ENCODE data around the gene ZG16. TPM values are rescaled to one million over a fixed set of nuclear protein-coding genes. Genes with fewer than 3 reads are reported as not detected.
A peak's percentile ranks its signal among the peaks of the same experiment; 100 is the strongest.

ZG16 gene
- total RNA-seq, 2 experiments from 2014 or later = not detected

- Histone ChIP-seq H3K79me2 (ENCODE audit: insufficient read depth, low read depth, low read length) (peaks cover 15% of the 10 kb centered on the region; the same call in 1 of the 2 replicates), H2AFZ (ENCODE audit: low read length) (no peak overlapping the region), H3K36me3 (ENCODE audit: insufficient read depth, low read length) (peaks cover 78% of the 10 kb centered on the region), H3K27ac (ENCODE audit: low read depth, low read length, poor library complexity, severe bottlenecking) (peak overlapping the region; percentile 88), H3K9me2 (ENCODE audit: insufficient read depth, low read length) (no peaks in the 10 kb centered on the region), H4K20me1 (ENCODE audit: insufficient read depth, low read length) (peaks cover 10% of the 10 kb centered on the region), H3K4me2 (ENCODE audit: low read length) (peak overlapping the region; percentile 91), H3K9me3 (ENCODE audit: low read length) (no peaks in the 10 kb centered on the region), H3K4me3 (ENCODE audit: low read depth, low read length, poor library complexity, severe bottlenecking) (peak overlapping the region; percentile 71), H3K4me1 (ENCODE audit: insufficient read depth, low read length, poor library complexity, severe bottlenecking) (peaks cover 46% of the 10 kb centered on the region)
- intact Hi-C loops (cut with micrococcal nuclease; ENCODE audit: unreplicated experiment) = loop anchor here (1.0 to 5.0 kb wide), 3 partner anchors 14 to 193 kb away; partner anchors contain the start of genes CDIPT, HIRIP3, INO80E and KIF22
- TF ChIP-seq CTCF (conservative IDR thresholded peaks at IDR 0.05; ENCODE audit: low read length) (no peak), EZH2phosphoT487 (IDR thresholded peaks at IDR 0.05; ENCODE audit: borderline replicate concordance, low read depth, low read length) (no peak)
- CTCF ChIA-PET (ENCODE audit: unreplicated experiment) = interaction anchor here (0.8 to 1.1 kb wide), 2 partner anchors 11 kb away, joined by 3 read pairs; partner anchors contain the start of gene PAGR1
- BruUV-seq (replicated peaks) = TSS peak; percentile 82
- POLR2A ChIA-PET = interaction anchor here (0.7 to 2.5 kb wide), 8 partner anchors 11 to 104 kb away, joined by 3 to 19 read pairs (median 4); partner anchors contain the start of genes KIF22 and PAGR1
- DNase-seq (ENCODE audit: low spot score) = peak; percentile 53
Observed at GRCh38 chr16:29804455-29805231, 26.6 kb downstream of the ZG16 start.

GRCh38 chr16:29805232-29806098 lies 27.4 kb downstream of the ZG16 start:
- BruUV-seq (replicated peaks) = no TSS peak

More at GRCh38 chr16:29805232-29806098, 27.4 kb downstream of the ZG16 start:
- Histone ChIP-seq H3K9me2 (ENCODE audit: insufficient read depth, low read length) (no peaks in the 10 kb centered on the region), H2AFZ (ENCODE audit: low read length) (no peak overlapping the region), H3K27ac (ENCODE audit: low read depth, low read length, poor library complexity, severe bottlenecking) (peak overlapping the region; percentile 88), H3K79me2 (ENCODE audit: insufficient read depth, low read depth, low read length) (peaks cover 15% of the 10 kb centered on the region; the same call in 1 of the 2 replicates), H3K36me3 (ENCODE audit: insufficient read depth, low read length) (peaks cover 80% of the 10 kb centered on the region), H3K4me1 (ENCODE audit: insufficient read depth, low read length, poor library complexity, severe bottlenecking) (peaks cover 54% of the 10 kb centered on the region), H3K9me3 (ENCODE audit: low read length) (no peaks in the 10 kb centered on the region), H3K4me2 (ENCODE audit: low read length) (peak overlapping the region; percentile 91), H4K20me1 (ENCODE audit: insufficient read depth, low read length) (peaks cover 15% of the 10 kb centered on the region), H3K4me3 (ENCODE audit: low read depth, low read length, poor library complexity, severe bottlenecking) (peak overlapping the region; percentile 71)
- intact Hi-C loops (cut with micrococcal nuclease; ENCODE audit: unreplicated experiment) = loop anchor here (1.0 to 5.0 kb wide), 4 partner anchors 15 to 192 kb away; partner anchors contain the start of genes CDIPT, HIRIP3, INO80E and KIF22
- TF ChIP-seq CTCF (conservative IDR thresholded peaks at IDR 0.05; ENCODE audit: low read length) (no peak), EZH2phosphoT487 (IDR thresholded peaks at IDR 0.05; ENCODE audit: borderline replicate concordance, low read depth, low read length) (no peak)
- DNase-seq (ENCODE audit: low spot score) = peak; percentile 98
- ChIA-PET POLR2A (interaction anchor here (2.4 kb wide), 1 partner anchor 15 kb away, joined by 19 read pairs; the partner anchor contains the start of gene KIF22), CTCF (ENCODE audit: unreplicated experiment) (interaction anchor here (1.1 kb wide), 1 partner anchor 11 kb away, joined by 3 read pairs; no protein-coding TSS in a partner anchor)
